ENCODE measurements around the gene HELZ. TPM values are rescaled to one million over a fixed set of nuclear protein-coding genes. Genes with fewer than 3 reads are reported as not detected.

The HELZ gene
- total RNA-seq, 1 donor from 2014 or later = 39.1 TPM

DNA sequence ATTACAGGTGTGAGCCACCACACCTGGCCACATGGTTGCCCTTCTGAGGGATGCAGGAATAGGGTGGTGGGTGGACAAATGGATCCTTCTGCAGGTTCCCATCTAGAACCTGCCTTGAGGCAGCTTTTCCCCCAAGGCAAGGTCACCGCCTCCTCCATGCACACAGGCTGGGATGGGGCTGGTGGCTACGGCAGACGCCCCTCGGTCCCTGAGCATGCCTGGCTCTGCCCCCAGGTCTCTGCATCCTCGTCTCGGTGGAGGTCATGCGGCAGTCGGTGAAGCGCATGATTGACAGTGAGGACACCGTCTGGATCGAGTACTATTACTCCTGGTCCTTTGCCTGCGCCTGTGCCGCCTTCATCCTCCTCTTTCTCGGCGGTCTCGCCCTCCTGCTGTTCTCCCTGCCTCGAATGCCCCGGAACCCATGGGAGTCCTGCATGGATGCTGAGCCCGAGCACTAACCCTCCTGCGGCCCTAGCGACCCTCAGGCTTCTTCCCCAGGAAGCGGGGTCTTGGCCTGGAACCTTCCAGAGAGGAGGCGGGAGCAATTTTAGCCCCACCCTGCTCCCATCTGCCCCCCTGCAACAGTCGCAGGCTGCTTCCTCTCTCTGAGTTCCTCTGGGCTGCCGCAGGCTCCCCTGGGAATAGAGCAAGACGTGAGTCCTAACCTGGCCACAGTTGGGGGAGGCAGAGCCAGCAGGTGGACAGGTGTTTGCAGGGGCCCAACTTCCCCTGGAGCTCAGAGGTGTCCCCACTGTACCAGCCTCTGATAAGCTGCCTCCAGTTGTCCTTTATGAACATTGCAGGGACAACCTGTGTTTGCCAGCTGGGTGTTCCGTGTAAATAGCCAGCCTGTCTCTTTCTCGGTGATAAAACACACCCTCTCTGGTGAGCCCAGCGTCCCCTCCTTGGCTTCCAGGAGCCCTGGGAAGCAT lies 188.9 kb downstream of the HELZ start:
- TF ChIP-seq, protein P1, sequence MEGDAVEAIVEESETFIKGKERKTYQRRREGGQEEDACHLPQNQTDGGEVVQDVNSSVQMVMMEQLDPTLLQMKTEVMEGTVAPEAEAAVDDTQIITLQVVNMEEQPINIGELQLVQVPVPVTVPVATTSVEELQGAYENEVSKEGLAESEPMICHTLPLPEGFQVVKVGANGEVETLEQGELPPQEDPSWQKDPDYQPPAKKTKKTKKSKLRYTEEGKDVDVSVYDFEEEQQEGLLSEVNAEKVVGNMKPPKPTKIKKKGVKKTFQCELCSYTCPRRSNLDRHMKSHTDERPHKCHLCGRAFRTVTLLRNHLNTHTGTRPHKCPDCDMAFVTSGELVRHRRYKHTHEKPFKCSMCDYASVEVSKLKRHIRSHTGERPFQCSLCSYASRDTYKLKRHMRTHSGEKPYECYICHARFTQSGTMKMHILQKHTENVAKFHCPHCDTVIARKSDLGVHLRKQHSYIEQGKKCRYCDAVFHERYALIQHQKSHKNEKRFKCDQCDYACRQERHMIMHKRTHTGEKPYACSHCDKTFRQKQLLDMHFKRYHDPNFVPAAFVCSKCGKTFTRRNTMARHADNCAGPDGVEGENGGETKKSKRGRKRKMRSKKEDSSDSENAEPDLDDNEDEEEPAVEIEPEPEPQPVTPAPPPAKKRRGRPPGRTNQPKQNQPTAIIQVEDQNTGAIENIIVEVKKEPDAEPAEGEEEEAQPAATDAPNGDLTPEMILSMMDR (conservative IDR thresholded peaks at IDR 0.05) = no peak
- DNase-seq (ENCODE audit: low read depth, low spot score) = no peak
- Mint-ChIP-seq H3K9me3 (peaks cover 4% of the 10 kb centered on the region), H3K27ac (ENCODE audit: unreplicated experiment) (no peak overlapping the region), H3K27me3 (ENCODE audit: low read depth) (no peaks in the 10 kb centered on the region), H3K4me3 (no peak overlapping the region), H3K4me1 (no peaks in the 10 kb centered on the region), H3K36me3 (ENCODE audit: low read depth) (peaks cover 5% of the 10 kb centered on the region)

DNA sequence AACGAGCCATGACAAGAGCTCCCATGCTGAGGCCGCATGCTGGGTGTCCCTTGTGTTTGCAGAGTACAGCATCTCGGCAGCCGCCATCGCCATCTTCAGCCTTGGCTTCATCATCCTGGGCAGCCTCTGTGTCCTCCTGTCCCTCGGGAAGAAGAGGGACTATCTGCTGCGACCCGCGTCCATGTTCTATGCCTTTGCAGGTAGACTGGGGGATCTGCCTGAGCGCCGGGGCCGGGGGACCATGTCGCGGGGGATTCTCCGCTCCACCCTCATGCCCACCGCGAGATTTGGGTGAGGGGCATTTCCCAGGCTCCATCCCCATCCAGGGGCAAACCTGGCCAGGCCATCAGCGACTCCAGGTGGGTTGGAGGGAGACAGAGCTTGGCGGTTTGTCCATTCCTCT lies 190.0 kb downstream of the HELZ start:
- H3K4me1 Mint-ChIP-seq = no peaks in the 10 kb centered on the region

DNA sequence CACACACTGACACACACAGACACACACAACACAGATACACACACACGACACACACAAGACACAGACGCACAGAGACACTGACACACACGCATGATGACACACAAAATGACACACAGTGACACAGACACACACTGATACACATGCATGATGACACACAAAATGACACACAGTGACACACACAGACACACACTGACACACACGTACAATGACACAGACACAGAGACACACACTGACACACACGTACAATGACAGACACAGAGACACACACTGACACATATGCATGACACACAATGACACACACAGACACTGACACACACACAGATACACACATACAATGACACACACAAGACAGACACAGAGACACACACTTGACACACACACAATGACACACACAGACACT lies 190.4 kb downstream of the HELZ start:
- Mint-ChIP-seq H3K27ac (ENCODE audit: unreplicated experiment) (no peak overlapping the region), H3K27me3 (ENCODE audit: low read depth) (no peaks in the 10 kb centered on the region), H3K4me1 (no peaks in the 10 kb centered on the region), H3K9me3 (no peaks in the 10 kb centered on the region), H3K36me3 (ENCODE audit: low read depth) (no peaks in the 10 kb centered on the region), H3K4me3 (no peak overlapping the region)
- no peak for DNase-seq (ENCODE audit: low read depth, low spot score)
- TF ChIP-seq, protein P1 (conservative IDR thresholded peaks at IDR 0.05) = no peak

More for the DNA sequence above, 190.0 kb downstream of the HELZ start:
- no peaks in the 10 kb centered on the region for H3K27me3 Mint-ChIP-seq (ENCODE audit: low read depth)
- H3K36me3 Mint-ChIP-seq (ENCODE audit: low read depth) = no peaks in the 10 kb centered on the region
- no peak overlapping the region for H3K4me3 Mint-ChIP-seq
- no peak overlapping the region for H3K27ac Mint-ChIP-seq (ENCODE audit: unreplicated experiment)
- no peaks in the 10 kb centered on the region for H3K9me3 Mint-ChIP-seq
- no peak for DNase-seq (ENCODE audit: low read depth, low spot score)
- TF ChIP-seq, protein P1 (conservative IDR thresholded peaks at IDR 0.05) = no peak

DNA sequence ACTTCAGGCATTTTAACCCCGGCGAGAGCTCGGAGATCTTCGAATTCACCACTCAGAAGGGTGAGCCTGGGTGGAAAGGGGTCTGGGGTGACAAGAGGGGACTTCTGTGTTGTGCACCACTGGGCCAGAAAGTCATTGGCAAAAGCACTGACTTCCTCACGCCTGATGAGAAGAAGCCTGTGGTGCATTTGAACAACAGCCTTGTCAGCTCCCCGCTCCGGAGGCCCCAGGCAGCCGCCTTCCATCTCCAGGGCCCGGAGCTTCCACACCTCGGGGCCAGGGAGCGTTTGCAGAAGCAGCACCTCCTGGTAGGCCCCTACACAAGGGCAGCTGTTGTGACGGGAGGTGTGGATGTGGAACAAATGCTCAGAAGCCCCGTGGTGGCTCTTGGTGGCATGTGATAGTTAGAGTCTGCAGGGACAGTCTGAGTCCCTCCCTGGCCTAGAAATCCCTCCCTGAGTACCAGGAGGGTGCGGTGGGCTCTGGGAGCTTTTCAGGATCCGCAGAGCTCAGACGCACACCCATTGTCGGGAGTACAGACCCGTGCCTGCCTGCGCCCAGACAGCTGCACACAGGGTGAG lies 190.9 kb downstream of the HELZ start:
- no peaks in the 10 kb centered on the region for H3K27me3 Mint-ChIP-seq (ENCODE audit: low read depth)
- H3K4me1 Mint-ChIP-seq = no peaks in the 10 kb centered on the region
- no peaks in the 10 kb centered on the region for H3K36me3 Mint-ChIP-seq (ENCODE audit: low read depth)
- H3K27ac Mint-ChIP-seq (ENCODE audit: unreplicated experiment) = no peak overlapping the region
- no peak overlapping the region for H3K4me3 Mint-ChIP-seq
- DNase-seq (ENCODE audit: low read depth, low spot score) = no peak
- TF ChIP-seq, protein P1 (conservative IDR thresholded peaks at IDR 0.05) = no peak
- peaks cover under 1% of the 10 kb centered on the region for H3K9me3 Mint-ChIP-seq

DNA sequence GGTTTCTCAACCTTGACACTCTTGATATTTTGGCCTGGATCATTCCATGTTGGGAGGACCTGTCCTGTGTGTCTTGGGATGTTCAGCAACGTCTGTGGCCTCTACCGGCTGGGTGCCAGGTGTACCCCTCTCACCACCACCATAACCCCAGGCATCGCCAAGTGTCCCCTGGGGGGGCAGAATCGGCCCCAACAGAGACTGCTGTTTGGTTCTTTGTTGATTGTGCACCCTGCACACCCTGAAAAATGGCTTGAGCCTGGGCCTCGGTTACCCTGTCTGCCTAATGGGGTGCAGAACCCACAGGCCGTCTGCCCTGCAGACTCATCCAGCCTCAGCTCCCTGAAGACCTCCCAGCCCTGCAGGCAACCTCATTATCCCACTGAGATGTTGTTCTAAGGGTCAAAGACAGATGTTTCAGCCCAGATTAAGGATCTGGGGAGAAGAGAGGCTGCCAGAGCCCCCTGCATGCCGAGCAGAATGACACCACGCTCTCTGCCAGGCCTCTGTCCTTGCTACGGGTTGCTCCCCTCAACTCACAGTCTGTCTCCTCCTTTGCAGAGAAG lies 191.5 kb downstream of the HELZ start:
- Mint-ChIP-seq H3K4me3 (no peak overlapping the region), H3K36me3 (ENCODE audit: low read depth) (peaks cover under 1% of the 10 kb centered on the region), H3K27ac (ENCODE audit: unreplicated experiment) (no peak overlapping the region), H3K27me3 (ENCODE audit: low read depth) (no peaks in the 10 kb centered on the region), H3K9me3 (peaks cover 6% of the 10 kb centered on the region), H3K4me1 (no peaks in the 10 kb centered on the region)
- no peak for DNase-seq (ENCODE audit: low read depth, low spot score)
- TF ChIP-seq, protein P1 (conservative IDR thresholded peaks at IDR 0.05) = no peak
